Suprapubic skin (tissue), 4 donors: Measurements from ENCODE around the gene C17orf107.

Experiments
- POLR2A ChIP-seq, 2 donors: fragments of 450-650 bp; IDR thresholded peaks; one replicate each; pipeline ENCODE4 v1.6.1; 2017; ENCODE audit warnings: antibody characterized with exemption in 2 of 2, mild to moderate bottlenecking in 2 of 2, moderate library complexity in 2 of 2
- POLR2AphosphoS5 ChIP-seq, 3 donors: sonication (generic); formaldehyde crosslinking; IDR thresholded peaks; one replicate each; pipeline ENCODE4 v1.6.1; 2017; ENCODE audit warnings: antibody characterized with exemption in 3 of 3
- TF ChIP-seq, protein P1 (sequence below), 2 donors: fragments of 200-600 bp in 1 of 2; fragments of 450-650 bp in 1 of 2; sonication (generic) in 1 of 2; IDR thresholded peaks; one replicate each; pipeline ENCODE4 v1.5.1; 2016 to 2019; ENCODE audit warnings: antibody characterized with exemption in 2 of 2, mild to moderate bottlenecking in 1 of 2, moderate library complexity in 1 of 2

DNA sequence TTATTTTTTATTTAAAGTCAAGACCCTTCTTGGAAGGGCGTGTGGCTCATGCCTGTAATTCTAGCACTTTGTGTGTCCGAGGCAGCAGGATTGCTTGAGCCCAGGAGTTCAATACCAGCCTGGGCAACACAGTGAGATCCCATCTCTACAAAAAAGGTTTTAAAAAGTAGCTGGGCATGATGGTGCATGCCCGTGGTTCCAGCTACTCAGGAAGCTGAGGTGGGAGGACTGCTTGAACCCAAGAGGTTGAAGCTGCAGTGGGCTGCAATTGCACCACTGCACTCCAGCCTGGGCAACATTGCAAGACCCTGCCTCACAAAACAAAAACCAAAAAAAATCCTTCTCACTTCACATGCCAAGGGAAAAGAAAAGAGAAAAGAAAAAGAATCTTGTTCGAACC, 36.6 kb upstream of the C17orf107 start:
- TF ChIP-seq, protein P1, sequence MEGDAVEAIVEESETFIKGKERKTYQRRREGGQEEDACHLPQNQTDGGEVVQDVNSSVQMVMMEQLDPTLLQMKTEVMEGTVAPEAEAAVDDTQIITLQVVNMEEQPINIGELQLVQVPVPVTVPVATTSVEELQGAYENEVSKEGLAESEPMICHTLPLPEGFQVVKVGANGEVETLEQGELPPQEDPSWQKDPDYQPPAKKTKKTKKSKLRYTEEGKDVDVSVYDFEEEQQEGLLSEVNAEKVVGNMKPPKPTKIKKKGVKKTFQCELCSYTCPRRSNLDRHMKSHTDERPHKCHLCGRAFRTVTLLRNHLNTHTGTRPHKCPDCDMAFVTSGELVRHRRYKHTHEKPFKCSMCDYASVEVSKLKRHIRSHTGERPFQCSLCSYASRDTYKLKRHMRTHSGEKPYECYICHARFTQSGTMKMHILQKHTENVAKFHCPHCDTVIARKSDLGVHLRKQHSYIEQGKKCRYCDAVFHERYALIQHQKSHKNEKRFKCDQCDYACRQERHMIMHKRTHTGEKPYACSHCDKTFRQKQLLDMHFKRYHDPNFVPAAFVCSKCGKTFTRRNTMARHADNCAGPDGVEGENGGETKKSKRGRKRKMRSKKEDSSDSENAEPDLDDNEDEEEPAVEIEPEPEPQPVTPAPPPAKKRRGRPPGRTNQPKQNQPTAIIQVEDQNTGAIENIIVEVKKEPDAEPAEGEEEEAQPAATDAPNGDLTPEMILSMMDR (IDR thresholded peaks at IDR 0.05): no peak
- TF ChIP-seq POLR2AphosphoS5 (IDR thresholded peaks at IDR 0.05) (no peak), POLR2A (IDR thresholded peaks at IDR 0.05) (no peak)
